ENCODE results near the gene NAT9. TPM values are rescaled to one million over a fixed set of nuclear protein-coding genes. Genes with fewer than 3 reads are reported as not detected.

The NAT9 gene
- total and polyA plus RNA-seq, 2 experiments from 2014 or later: 37.3 to 37.5 TPM

DNA sequence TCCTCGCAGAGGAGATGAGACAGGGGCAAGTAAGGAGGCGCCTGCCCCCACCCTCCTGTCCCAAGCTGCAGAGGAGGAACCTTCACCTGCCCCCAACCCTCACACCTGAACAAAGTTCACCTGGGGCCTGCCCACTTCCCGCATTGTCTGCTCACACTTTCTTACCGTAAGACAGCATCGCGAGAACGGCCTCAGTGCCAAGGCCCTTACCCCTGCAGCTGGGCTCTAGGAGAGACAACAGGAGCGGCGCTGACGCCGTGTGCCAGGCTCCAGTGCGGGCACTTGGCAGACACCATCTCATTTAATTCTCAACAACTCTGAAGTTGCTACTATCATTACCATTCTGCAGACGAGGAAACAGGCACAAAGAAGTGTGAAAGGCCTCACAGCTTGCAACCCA is 4.1 kb downstream of the NAT9 start:
- H3K27ac Mint-ChIP-seq: no peak overlapping the region
- peaks cover 3% of the 10 kb centered on the region; the same call in 1 of the 2 replicates for H3F3A ChIP-seq (replicated peaks; ENCODE audit: low read depth)
- H3K27ac ChIP-seq (ENCODE audit: low read depth): no peak overlapping the region
- DNase-seq (ENCODE audit: low spot score) (no peak), ATAC-seq (no peak)
- H3K4me3 ChIP-seq: no peak overlapping the region
- peaks cover 14% of the 10 kb centered on the region; the same call in 2 of the 3 replicates for H3K4me1 Mint-ChIP-seq
- peaks cover 51% of the 10 kb centered on the region for H3K36me3 Mint-ChIP-seq (ENCODE audit: low read depth)
- H3K9me2 ChIP-seq (ENCODE audit: insufficient read depth): no peaks in the 10 kb centered on the region
- H3K9me3 Mint-ChIP-seq: no peaks in the 10 kb centered on the region
- H3K4me1 ChIP-seq (ENCODE audit: insufficient read depth): peaks cover 8% of the 10 kb centered on the region; the same call in 1 of the 2 replicates
- H3K79me2 ChIP-seq (replicated peaks; ENCODE audit: insufficient read depth): peaks cover 21% of the 10 kb centered on the region
- peaks cover 10% of the 10 kb centered on the region; the same call in 1 of the 2 replicates for H4K20me1 ChIP-seq (replicated peaks; ENCODE audit: insufficient read depth)
- H3K36me3 ChIP-seq (ENCODE audit: insufficient read depth): peaks cover 8% of the 10 kb centered on the region; the same call in 1 of the 2 replicates
- no peak overlapping the region for H3K4me3 Mint-ChIP-seq
- no peak overlapping the region for H3K4me2 ChIP-seq
- no peaks in the 10 kb centered on the region for H3K27me3 ChIP-seq (ENCODE audit: insufficient read depth)
- TF ChIP-seq, protein P1, sequence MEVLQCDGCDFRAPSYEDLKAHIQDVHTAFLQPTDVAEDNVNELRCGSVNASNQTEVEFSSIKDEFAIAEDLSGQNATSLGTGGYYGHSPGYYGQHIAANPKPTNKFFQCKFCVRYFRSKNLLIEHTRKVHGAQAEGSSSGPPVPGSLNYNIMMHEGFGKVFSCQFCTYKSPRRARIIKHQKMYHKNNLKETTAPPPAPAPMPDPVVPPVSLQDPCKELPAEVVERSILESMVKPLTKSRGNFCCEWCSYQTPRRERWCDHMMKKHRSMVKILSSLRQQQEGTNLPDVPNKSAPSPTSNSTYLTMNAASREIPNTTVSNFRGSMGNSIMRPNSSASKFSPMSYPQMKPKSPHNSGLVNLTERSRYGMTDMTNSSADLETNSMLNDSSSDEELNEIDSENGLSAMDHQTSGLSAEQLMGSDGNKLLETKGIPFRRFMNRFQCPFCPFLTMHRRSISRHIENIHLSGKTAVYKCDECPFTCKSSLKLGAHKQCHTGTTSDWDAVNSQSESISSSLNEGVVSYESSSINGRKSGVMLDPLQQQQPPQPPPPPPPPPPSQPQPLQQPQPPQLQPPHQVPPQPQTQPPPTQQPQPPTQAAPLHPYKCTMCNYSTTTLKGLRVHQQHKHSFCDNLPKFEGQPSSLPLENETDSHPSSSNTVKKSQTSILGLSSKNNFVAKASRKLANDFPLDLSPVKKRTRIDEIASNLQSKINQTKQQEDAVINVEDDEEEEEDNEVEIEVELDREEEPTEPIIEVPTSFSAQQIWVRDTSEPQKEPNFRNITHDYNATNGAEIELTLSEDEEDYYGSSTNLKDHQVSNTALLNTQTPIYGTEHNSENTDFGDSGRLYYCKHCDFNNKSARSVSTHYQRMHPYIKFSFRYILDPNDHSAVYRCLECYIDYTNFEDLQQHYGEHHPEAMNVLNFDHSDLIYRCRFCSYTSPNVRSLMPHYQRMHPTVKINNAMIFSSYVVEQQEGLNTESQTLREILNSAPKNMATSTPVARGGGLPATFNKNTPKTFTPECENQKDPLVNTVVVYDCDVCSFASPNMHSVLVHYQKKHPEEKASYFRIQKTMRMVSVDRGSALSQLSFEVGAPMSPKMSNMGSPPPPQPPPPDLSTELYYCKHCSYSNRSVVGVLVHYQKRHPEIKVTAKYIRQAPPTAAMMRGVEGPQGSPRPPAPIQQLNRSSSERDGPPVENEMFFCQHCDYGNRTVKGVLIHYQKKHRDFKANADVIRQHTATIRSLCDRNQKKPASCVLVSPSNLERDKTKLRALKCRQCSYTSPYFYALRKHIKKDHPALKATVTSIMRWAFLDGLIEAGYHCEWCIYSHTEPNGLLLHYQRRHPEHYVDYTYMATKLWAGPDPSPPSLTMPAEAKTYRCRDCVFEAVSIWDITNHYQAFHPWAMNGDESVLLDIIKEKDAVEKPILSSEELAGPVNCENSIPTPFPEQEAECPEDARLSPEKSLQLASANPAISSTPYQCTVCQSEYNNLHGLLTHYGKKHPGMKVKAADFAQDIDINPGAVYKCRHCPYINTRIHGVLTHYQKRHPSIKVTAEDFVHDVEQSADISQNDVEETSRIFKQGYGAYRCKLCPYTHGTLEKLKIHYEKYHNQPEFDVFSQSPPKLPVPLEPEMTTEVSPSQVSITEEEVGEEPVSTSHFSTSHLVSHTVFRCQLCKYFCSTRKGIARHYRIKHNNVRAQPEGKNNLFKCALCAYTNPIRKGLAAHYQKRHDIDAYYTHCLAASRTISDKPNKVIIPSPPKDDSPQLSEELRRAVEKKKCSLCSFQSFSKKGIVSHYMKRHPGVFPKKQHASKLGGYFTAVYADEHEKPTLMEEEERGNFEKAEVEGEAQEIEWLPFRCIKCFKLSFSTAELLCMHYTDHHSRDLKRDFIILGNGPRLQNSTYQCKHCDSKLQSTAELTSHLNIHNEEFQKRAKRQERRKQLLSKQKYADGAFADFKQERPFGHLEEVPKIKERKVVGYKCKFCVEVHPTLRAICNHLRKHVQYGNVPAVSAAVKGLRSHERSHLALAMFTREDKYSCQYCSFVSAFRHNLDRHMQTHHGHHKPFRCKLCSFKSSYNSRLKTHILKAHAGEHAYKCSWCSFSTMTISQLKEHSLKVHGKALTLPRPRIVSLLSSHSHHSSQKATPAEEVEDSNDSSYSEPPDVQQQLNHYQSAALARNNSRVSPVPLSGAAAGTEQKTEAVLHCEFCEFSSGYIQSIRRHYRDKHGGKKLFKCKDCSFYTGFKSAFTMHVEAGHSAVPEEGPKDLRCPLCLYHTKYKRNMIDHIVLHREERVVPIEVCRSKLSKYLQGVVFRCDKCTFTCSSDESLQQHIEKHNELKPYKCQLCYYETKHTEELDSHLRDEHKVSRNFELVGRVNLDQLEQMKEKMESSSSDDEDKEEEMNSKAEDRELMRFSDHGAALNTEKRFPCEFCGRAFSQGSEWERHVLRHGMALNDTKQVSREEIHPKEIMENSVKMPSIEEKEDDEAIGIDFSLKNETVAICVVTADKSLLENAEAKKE (CRISPR knock-in tag; IDR thresholded peaks at IDR 0.05): no peak
- TF ChIP-seq STAT1 (IDR thresholded peaks at IDR 0.05; ENCODE audit: unreplicated experiment): no peak
- TF ChIP-seq, protein P2, sequence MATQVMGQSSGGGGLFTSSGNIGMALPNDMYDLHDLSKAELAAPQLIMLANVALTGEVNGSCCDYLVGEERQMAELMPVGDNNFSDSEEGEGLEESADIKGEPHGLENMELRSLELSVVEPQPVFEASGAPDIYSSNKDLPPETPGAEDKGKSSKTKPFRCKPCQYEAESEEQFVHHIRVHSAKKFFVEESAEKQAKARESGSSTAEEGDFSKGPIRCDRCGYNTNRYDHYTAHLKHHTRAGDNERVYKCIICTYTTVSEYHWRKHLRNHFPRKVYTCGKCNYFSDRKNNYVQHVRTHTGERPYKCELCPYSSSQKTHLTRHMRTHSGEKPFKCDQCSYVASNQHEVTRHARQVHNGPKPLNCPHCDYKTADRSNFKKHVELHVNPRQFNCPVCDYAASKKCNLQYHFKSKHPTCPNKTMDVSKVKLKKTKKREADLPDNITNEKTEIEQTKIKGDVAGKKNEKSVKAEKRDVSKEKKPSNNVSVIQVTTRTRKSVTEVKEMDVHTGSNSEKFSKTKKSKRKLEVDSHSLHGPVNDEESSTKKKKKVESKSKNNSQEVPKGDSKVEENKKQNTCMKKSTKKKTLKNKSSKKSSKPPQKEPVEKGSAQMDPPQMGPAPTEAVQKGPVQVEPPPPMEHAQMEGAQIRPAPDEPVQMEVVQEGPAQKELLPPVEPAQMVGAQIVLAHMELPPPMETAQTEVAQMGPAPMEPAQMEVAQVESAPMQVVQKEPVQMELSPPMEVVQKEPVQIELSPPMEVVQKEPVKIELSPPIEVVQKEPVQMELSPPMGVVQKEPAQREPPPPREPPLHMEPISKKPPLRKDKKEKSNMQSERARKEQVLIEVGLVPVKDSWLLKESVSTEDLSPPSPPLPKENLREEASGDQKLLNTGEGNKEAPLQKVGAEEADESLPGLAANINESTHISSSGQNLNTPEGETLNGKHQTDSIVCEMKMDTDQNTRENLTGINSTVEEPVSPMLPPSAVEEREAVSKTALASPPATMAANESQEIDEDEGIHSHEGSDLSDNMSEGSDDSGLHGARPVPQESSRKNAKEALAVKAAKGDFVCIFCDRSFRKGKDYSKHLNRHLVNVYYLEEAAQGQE (IDR thresholded peaks at IDR 0.05; ENCODE audit: unreplicated experiment): no peak
- no peak overlapping the region for H2AFZ ChIP-seq
- peaks cover 31% of the 10 kb centered on the region for H3K27me3 Mint-ChIP-seq (ENCODE audit: insufficient read depth, low read depth, poor library complexity)
